Kidney (tissue), 14 donors: Measurements from ENCODE around the gene TF. TPM values are rescaled to one million over a fixed set of nuclear protein-coding genes. Genes with fewer than 3 reads are reported as not detected.

Experiments
- DNase-seq, 5 donors: peaks; one replicate each; pipeline ENCODE4 v3.0.0-alpha.2; 2013 to 2020
- FAIRE-seq: peaks from 2 replicates; lab custom pipeline; 2012; peaks lifted over from hg19 to GRCh38; lab: Jason Lieb, UNC
- H3K27ac ChIP-seq, 2 donors: one replicate each; pipeline ENCODE4 v1.7.0; 2013; ENCODE audit warnings: low read depth in 2 of 2, low read length in 2 of 2, inconsistent platforms in 1 of 2
- H3K27me3 ChIP-seq: one replicate; pipeline ENCODE4 v1.7.1; 2013; ENCODE audit warnings: low read length, inconsistent platforms; ENCODE audit not compliant: control insufficient read depth, insufficient read depth
- H3K36me3 ChIP-seq, 3 donors: one replicate each; pipeline versions ENCODE4 v1.7.0 to v1.7.1; 2013; ENCODE audit warnings: low read length in 3 of 3, control low read depth in 1 of 3, inconsistent platforms in 1 of 3; ENCODE audit not compliant: insufficient read depth in 3 of 3, control insufficient read depth in 2 of 3
- H3K4me1 ChIP-seq, 3 donors: one replicate each; pipeline versions ENCODE4 v1.7.0 to v1.7.1; 2013; ENCODE audit warnings: low read length in 3 of 3, inconsistent platforms in 1 of 3, low read depth in 1 of 3; ENCODE audit not compliant: control insufficient read depth in 2 of 3, insufficient read depth in 2 of 3
- H3K4me3 ChIP-seq, 3 donors: one replicate each; pipeline versions ENCODE4 v1.7.0 to v1.8.1; 2013; ENCODE audit warnings: low read length in 3 of 3, control low read depth in 1 of 3, inconsistent platforms in 1 of 3
- H3K9ac ChIP-seq, 3 donors: one replicate each; pipeline versions ENCODE4 v1.7.0 to v1.7.1; 2013; ENCODE audit warnings: low read length in 3 of 3, control low read depth in 1 of 3, inconsistent platforms in 1 of 3
- H3K9me3 ChIP-seq, 3 donors: one replicate each; pipeline versions ENCODE4 v1.7.0 to v1.7.1; 2013; ENCODE audit warnings: low read length in 3 of 3, control low read depth in 1 of 3, inconsistent platforms in 1 of 3; ENCODE audit not compliant: control insufficient read depth in 2 of 3, insufficient read depth in 1 of 3
- CTCF ChIP-seq: IDR thresholded peaks from 3 replicates; pipeline ENCODE4 v1.5.1; 2012; ENCODE audit warnings: mild to moderate bottlenecking, moderate library complexity, borderline replicate concordance; ENCODE audit not compliant: insufficient read depth; ENCODE audit errors: extremely low read depth
- intact Hi-C: fragments of 100-400 bp; cut with DNase I; formaldehyde crosslinking; loops from one replicate; pipeline ENCODE4 v1.11.1; 2022
- polyA plus RNA-seq: library from polyadenylated mRNA; stranded (reverse); fragments of 350-450 nt; fragmentation: Illumina TruSeq; extraction: RNeasy Lipid Tissue Mini Kit (QIAGEN cat#74804); gene quantifications from one replicate; pipeline ENCODE4 v1.2.3, GENCODE V29; 2014; ENCODE audit warnings: low read depth, low replicate concordance; ENCODE audit not compliant: insufficient read depth
- total RNA-seq: library from RNA; stranded (reverse); fragmentation: NEBNext Ultra II Directional; extraction: Animal tissue kit (Norgen Biotek cat#: 25700); gene quantifications from one replicate; pipeline ENCODE4 v1.2.1, GENCODE V29; 2021
- donor health status: control.
- donor health status: control.
- donor health status: control.
- donor health status: control.
- donor health status: control.
- donor health status: DM: yes; HTN: yes; CAD: no.
- donor health status: Normal renal cell carcinoma (clear cell type).

Gene TF
- total and polyA plus RNA-seq, 2 donors from 2014 or later = 0.88 to 1.4 TPM

GRCh38 chr3:133833880-133834620 lies 87.9 kb downstream of the TF start:
- no peak for TF ChIP-seq CTCF
- no peaks in the 10 kb centered on the region for H3K4me1 ChIP-seq
- intact Hi-C loops = no loop called here

GRCh38 chr3:133834621-133835417 lies 88.6 kb downstream of the TF start:
- DNase-seq = no peak
- Histone ChIP-seq H3K4me3 (no peak overlapping the region), H3K27me3 (no peaks in the 10 kb centered on the region), H3K9me3 (no peaks in the 10 kb centered on the region), H3K4me1 (no peaks in the 10 kb centered on the region), H3K36me3 (no peaks in the 10 kb centered on the region), H3K27ac (no peak overlapping the region), H3K9ac (no peak overlapping the region)
- TF ChIP-seq CTCF = no peak
- FAIRE-seq = no peak
- intact Hi-C loops = no loop called here

More at GRCh38 chr3:133833880-133834620, 87.9 kb downstream of the TF start:
- no peaks in the 10 kb centered on the region for H3K36me3 ChIP-seq
- no peak overlapping the region for H3K4me3 ChIP-seq
- DNase-seq (no peak), FAIRE-seq (no peak)
- no peak overlapping the region for H3K27ac ChIP-seq
- H3K27me3 ChIP-seq = no peaks in the 10 kb centered on the region
- no peak overlapping the region for H3K9ac ChIP-seq
- no peaks in the 10 kb centered on the region for H3K9me3 ChIP-seq

- intact Hi-C loops = no loop called here
- Histone ChIP-seq H3K4me3 (no peak overlapping the region), H3K27me3 (no peaks in the 10 kb centered on the region), H3K27ac (no peak overlapping the region), H3K4me1 (no peaks in the 10 kb centered on the region), H3K9me3 (no peaks in the 10 kb centered on the region), H3K9ac (no peak overlapping the region), H3K36me3 (no peaks in the 10 kb centered on the region)
- no peak for TF ChIP-seq CTCF
- DNase-seq (no peak), FAIRE-seq (no peak)
Measured at GRCh38 chr3:133835418-133835743, 89.2 kb downstream of the TF start.
